HG03565 (cell line): ENCODE results near the gene TXNDC12.
"Not testable (repeated sequence)": the region's sequence is repeated elsewhere in the genome, so short reads cannot be mapped to it uniquely, and the experiment has no call there.

ENCODE experiments used
- ATAC-seq: cut with Tn5 transposase; IDR thresholded peaks from one replicate; pipeline ENCODE4 v1.9.1; 2021; ENCODE audit warnings: mild to moderate bottlenecking, moderate library complexity; ENCODE audit not compliant: unreplicated experiment

TXNDC12 gene

GRCh38 chr1:52049337-52049736, 5.7 kb downstream of the TXNDC12 start:
- ATAC-seq, result not testable (repeated sequence)

- ATAC-seq, result not testable (repeated sequence)
These were observed 9.3 kb downstream of the TXNDC12 start for GRCh38 chr1:52045666-52046195.

DNA sequence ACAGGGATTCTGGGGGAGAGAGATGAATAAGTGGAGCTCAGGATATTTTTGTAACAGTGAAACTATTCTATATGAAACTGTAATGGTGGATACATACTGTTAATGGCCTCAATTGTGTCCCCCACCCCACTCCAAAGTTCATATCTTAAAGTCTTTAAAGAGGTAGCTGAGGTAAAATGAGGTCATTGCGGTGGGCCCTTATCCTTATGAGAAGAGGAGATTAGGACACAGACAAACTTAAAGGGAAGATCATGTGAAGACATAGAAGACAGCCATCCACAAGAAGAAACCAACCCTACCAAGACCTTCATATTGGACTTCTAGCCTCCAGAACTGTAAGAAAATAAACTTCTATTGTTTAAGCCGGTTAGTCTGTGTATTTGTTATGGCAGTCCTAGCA, 9.8 kb downstream of the TXNDC12 start:
- ATAC-seq, result no peak

DNA sequence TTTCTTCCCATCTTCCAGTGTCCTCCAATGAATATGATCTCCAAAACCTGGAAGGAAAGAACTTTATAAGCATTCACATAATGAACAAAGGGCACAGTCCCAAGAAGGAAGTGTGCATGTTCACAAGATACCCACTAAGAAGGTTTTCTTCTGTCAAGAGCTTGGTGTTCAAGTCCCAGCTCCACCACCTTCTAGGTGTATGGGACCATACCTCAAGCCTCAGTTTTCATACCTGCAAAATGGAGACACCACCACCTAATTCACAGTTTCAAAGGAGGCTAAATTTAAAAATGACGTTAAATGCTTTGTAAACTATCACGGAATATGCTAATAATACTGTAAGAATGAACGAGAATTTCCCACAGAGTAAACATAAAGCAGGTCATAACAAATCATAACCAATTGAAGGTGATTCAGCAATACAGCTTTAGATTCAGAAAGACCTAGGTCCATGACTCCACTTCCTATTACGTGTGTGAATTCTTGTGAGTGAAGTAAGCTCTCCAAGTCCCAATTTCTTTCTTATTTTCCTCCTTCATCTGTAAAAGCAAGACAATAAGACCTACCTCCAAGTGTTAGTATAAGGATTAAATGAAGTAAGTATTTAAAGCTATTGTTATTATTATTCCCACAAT, 13.3 kb downstream of the TXNDC12 start:
- no peak for ATAC-seq

DNA sequence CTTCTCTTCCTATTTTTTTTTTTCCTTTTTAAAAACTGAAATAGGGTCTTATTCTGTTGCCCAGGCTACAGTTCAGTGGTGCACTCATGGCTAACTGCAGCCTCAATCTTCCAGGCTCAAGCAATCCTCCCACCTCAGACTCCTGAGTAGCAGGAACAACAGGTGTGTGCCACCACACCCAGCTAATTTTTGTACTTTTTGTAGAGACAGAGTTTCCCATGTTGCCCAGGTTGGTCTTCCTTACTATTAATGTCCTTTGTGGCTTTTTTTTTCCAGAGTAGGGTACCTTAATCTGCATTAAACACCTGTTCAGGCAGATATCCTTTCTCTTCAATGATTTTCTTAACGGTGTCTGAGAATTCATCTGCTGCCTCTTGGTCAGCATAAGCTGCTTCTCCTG, 17.1 kb downstream of the TXNDC12 start:
- ATAC-seq, result no peak

DNA sequence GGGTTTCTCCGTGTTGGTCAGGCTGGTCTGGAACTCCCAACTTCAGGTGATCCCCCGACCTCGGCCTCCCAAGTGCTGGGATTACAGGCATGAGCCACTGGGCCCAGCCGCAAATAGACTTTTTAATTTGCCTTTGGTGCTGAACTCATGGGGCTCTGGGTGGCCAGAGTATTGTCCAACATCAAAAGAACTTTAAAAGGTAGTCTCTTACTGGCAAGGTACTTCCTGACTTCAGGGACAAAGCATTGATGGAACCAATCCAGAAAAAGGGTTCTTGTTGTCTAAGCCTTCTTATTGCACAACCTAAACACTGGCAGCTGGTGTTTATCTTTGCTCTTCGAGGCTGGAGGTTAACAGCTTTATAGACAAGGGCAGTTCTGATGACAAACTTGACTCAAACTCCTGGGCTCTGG, 17.6 kb downstream of the TXNDC12 start:
- ATAC-seq, result no peak

GRCh38 chr1:52034050-52034384, 21.0 kb downstream of the TXNDC12 start:
- ATAC-seq, result no peak

DNA sequence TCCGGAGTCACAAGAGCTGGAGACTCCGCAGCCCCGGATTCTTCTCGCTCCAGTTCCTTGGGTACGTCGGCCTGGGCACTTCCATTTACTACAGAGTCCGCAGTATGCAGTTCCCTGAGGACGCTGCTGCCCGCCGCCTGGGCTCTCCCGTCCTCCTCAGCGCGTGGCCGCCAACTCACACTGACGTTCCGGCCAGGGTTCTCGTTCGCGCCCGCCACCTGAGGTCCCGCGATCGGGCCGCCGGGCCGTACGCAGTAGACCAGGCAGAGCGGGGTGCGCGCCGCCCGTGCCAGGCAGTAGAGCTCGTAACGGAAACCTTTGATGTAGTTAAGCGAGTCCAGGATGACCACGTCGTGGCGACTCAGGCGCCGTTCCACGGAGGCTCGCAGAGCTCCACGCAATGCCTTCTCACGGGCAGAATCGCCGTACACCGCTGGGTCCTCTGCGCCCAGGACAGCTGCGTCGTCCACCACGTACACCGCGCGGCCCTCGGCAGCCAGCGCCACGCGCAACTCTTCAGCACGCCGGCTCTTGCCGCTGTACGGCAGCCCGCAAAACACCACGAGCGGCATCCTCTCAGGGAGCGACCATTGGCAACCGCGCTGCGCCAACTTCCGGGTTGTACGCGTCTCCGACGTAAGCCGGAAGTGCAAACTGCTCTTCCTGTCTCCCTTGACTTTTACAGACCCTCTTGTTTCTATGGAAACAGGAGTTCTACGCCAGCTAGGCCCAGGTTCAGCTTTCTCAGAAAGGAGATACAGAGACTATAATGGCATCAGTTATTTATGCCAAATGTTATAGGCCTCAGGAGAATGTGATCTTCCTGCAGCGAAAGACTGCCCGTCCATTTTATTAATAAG, 21.6 kb downstream of the TXNDC12 start, which contains the start of gene KTI12:
Gene KTI12, minus strand, starts transcription at position 621 of the 860 bp plus-strand sequence. Its CDS starts 49 bp downstream, at position 572.
- ATAC-seq, result peak; percentile 82

DNA sequence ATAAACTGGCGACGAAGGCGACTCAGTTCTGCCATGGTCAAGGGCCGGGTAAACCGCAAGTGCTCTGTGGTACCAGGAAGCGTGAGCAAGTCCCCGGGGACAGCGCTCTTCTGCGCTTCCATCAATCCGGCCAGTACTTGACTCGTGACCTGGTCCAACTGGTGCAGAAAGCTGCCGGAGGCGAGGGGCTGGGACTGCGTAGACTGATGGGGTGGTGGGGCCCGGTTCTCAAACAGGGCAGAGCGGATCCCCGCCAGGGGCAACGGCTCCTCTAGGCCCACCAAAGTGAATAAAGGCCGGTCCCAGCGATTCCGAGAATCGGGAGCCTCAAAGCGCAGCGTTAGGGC, 22.2 kb downstream of the TXNDC12 start:
- peak; percentile 31 for ATAC-seq

DNA sequence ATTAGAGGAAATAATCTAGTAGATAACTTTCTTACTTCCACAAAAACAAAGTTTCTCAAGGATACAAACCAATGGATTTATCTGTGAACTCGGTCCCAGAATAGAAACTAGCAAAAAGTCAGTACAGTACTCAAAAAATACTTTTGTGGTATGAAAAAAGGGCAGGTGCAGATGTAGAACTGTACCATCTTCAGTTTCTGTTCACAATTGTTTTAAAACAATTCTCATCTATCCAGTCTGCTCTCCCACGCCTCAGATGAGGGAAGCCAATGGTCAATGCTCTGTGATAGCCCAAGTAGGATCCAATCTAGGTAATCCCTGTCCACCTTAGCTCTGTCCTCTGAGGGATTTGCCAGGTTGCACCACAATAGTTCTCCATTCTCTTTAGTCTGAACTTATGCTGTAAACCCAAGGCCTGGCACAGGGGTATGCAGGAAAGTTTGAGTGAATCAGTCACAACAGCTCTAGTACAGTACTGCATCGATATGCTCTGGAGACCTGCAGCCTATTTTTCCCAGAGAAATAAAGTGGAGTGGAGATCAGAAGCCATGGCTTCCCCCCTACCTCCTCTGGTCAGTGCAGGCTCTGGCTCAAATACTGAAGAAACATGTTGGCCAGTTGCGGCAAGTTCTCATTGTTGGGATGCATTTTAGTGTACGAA, 22.7 kb downstream of the TXNDC12 start:
- ATAC-seq, result no peak

DNA sequence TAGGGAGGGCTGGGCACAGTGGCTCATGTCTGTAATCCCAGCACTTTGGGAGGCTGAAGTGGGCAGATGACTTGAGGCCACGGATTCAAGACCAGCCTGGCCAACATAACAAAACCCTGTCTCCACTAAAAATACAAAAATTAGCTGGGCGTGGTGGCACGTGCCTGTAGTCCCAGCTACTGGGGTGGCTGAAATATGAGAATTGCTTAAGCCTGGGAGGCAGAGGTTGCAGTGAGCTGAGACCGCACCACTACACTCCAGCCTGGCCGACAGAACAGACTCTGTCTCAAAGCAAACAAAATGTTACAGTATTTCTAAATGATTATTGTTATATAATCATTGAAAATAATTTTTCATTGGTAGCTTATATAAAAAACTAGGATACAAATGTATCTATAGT, 26.2 kb downstream of the TXNDC12 start:
- not testable (repeated sequence) for ATAC-seq

DNA sequence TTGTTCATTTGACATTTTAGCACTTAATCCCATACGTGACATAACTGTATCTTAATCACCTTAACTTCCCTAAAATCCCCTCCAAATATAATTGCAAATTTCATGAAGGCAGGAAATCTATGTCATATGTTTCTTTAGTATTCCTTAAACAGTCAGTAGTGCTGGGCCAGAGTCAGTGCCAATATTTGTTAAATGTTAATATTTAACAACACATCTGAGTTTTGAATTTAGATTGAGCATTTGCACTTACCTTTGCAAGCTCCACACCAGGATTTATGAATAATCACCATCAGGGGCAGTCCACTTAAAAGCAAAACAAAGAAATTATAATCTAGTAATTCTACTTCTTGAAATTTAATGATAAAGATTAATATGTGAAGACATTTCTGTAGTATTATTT, 26.7 kb downstream of the TXNDC12 start:
- no peak for ATAC-seq

GRCh38 chr1:52026278-52026677, 28.7 kb downstream of the TXNDC12 start:
- no peak for ATAC-seq

- no peak for ATAC-seq
These were observed 32.9 kb downstream of the TXNDC12 start for GRCh38 chr1:52022133-52022532.

- no peak for ATAC-seq
These were observed 46.8 kb downstream of the TXNDC12 start for GRCh38 chr1:52008071-52008809.

- no peak for ATAC-seq
These were observed 47.6 kb downstream of the TXNDC12 start for GRCh38 chr1:52007215-52008002.

GRCh38 chr1:52006081-52006553, 48.9 kb downstream of the TXNDC12 start:
- ATAC-seq, result not testable (repeated sequence)

- ATAC-seq, result not testable (repeated sequence)
These were observed 49.4 kb downstream of the TXNDC12 start for GRCh38 chr1:52005548-52005947.

DNA sequence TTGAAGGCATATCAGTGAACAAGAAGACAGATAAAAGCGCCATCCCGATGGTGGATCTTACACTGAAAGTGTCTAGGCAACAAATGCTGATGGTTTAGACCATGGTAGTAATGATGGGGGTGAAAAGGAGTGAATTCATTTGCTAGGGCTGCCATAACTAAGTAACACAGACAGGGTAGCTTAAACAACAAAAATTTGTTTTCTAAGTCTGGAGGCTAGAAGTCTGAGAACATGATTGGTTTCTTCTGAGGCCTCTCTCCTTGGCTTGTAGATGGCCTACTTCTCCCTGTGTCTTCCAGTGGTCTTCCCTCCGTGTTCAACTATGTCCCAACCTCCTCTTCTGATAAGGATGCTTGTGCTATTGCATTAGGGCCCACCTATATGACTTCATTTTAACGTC, 51.1 kb downstream of the TXNDC12 start:
- ATAC-seq, result no peak
